HG03139 (cell line): ENCODE results near the gene HIVEP1.
"Not testable (repeated sequence)": the region's sequence is repeated elsewhere in the genome, so short reads cannot be mapped to it uniquely, and the experiment has no call there.

Experiments
- ATAC-seq: cut with Tn5 transposase; IDR thresholded peaks from one replicate; pipeline ENCODE4 v1.9.1; 2021; ENCODE audit not compliant: unreplicated experiment

HIVEP1 gene

GRCh38 chr6:12082368-12082767 is 70.3 kb downstream of the HIVEP1 start:
- ATAC-seq: no peak

- ATAC-seq: no peak
These were observed 71.2 kb downstream of the HIVEP1 start for GRCh38 chr6:12083302-12083701.

DNA sequence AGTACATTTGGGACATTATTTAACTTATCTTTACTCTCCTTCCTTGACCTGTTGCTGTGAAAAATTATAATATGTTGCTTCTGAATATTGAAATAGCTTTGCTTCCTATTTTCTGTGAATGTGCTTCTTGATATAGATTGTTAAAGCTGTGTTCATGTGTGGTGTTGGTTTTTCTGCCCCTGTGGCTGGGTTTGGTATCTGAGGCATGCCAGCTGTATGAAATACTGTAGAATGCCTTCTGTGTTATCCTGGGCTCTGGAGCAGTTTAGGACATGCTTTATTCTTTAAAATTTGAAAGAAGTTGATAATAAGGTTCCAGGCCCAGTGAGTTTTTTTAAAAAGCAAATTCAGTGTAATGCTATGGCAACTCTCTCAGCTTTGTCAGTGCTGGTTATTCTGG is 71.7 kb downstream of the HIVEP1 start:
- no peak for ATAC-seq

DNA sequence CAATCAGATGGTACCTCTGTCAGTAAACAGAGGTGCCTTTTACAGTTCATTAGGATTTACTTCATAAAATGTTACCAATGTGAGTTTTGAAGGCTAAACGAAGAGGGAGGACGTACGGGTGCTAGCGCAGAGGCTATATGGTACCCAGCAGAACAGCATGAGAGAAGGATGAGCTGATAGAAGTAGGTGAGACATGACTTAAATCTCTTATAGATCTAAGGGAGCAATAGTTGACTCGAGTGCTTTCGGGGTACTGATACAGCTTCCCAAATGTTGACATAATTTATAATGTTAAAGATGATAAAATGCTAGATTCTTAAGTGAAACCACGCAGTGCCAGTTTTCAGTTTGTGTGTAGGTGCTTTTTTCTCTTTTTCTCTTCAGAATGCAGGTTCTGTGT is 72.6 kb downstream of the HIVEP1 start:
- ATAC-seq: no peak

DNA sequence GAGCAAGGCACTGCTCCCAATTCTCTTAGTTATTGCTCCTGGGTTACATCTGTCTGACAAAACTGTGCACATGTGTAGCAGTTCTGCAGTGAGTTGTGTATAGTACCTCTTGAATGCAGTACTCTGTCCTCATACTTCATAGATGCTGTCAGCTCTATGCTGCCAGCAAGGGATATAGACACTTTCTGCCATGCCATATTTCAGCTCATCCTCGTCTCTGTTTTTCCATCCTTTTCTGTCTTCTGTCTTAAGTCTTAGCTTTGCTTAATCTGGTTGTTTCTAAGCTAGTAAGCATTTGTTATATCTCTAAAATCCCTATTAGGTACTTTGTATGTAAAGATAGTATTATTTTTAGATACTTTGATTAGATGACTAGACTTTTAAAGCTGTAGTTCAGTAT is 76.4 kb downstream of the HIVEP1 start:
- ATAC-seq: no peak

DNA sequence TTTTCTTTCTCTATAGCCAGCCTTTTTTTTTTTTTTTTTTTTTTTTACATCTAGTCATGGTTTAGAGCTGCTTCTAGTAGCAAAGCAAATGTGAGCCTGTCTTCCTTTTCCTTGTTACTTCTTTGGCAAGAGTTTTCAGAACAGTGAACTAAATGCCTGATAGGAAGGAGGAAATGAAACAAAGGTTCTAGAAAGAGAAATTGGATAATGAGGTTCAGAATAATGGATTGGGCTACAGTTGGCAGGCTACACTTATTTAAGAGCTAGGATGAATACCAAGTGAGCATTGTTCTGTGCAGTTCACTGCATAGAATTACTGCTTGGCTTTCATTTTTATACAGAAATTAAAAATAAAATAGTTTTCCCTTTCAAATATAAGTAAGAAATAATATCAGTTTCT is 78.6 kb downstream of the HIVEP1 start:
- no peak for ATAC-seq

DNA sequence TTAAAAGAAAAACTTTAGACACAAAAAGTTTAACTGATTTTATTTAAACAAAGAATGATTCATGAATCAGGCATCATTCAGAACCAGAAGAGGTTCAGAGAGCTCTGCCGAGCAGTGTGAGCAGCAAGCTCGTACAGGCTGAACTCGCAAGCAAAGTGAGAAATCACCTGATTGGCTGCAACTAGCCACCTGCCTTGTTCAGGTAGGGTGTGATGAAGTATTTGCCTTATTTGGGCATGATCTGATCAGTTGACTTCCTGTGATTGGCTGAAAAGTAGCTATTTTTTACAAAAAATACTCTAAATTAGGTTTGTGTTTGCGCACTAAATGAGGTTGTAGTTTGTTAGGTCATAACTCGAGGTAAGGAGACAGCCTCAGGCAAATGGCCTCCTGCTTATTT is 80.7 kb downstream of the HIVEP1 start:
- ATAC-seq: no peak

GRCh38 chr6:12094689-12095088 is 82.6 kb downstream of the HIVEP1 start:
- ATAC-seq: no peak

DNA sequence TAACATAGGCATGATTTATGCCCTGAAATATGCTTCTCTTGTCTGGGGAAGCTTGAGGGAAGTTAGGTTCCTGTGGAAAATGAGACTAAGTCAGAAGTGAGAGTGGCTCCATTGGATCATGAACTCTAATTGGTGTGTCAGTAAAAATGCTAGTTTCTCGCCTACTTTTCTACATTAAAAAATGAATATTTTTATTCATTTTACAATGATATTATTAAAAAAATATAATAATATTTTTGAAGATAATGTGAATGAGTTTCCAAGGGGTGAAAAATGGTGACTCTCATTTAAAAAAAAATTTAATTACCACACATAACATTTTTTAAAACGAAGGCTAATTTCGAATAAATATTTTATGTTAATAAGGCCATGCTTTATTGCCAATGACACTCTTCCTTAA is 84.2 kb downstream of the HIVEP1 start:
- ATAC-seq: no peak

DNA sequence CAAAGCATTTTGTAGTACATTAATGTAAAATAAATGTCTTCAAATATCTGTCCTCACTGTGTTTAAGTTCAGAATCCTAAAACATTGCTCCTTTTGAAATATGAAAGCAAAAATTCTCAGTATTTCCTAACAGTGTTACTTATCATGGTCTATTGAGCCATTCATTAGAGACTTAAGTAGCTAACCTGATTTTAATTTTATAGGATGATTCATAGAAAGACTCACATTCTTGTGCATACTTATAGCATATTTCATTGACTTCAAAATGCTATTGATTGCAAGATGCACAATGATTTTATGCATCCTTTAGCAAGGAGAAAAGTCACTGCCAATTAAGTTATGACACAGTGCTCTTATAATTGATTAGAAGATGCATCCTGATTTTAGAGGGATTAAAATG is 85.7 kb downstream of the HIVEP1 start:
- ATAC-seq: no peak

- no peak for ATAC-seq
These were observed 87.7 kb downstream of the HIVEP1 start for GRCh38 chr6:12099623-12100338.

DNA sequence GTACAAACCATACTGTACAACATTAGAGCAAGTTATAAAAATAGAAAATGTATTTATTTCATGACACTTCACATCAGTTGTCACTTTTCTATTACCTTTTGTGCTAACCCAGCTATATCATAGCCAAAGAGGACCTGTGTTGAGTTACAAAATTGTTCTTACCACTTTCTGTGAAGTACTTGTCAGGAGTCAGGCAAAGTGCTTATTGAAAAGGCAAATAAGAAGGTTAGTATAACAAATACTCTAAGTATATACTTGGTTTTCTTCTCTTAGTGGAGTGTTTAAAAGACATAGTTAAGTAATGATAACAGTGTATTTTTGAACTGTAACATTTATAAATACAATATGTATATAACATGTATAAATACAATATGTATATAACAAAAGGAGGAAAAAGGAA is 88.9 kb downstream of the HIVEP1 start:
- no peak for ATAC-seq

GRCh38 chr6:12101653-12102312 is 89.7 kb downstream of the HIVEP1 start:
- no peak for ATAC-seq

DNA sequence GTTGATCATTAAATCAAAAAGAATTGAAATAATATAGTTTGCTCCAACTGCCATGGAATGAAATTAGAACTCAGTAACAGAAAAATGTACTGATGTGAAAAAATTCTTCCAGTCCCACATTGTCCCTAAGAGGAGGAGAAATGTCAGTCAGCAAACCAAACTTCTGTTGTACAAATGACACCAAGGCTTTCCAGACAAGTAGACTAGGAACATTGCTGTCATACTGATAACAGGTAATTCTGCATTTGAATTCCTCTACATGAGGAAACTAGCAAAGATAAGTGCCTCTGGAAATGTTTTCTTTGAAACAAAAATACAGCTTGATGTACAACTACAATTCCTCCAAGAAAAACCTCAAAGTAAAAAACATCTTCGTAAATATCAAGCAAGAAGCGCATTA is 90.2 kb downstream of the HIVEP1 start:
- no peak for ATAC-seq

DNA sequence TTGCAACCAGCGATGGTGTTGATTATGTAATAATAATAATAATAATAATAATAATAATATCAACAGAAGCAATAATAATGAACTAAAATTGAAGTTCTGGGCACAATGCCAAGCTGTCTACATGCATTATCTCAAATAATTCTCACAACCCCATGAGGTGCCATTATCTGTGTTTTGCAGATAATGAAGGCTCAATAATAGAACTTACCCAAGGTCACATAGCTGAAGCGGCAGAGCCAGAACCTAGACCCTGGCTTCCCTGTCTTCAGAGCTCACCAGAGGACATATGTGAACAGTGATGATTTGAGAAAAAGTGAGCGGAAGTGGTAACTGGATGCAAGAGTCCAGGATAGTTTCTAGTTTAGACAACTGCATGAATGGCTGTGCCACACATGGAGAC is 91.0 kb downstream of the HIVEP1 start:
- ATAC-seq: no peak

GRCh38 chr6:12105271-12105670 is 93.2 kb downstream of the HIVEP1 start:
- no peak for ATAC-seq

- ATAC-seq: not testable (repeated sequence)
These were observed 96.3 kb downstream of the HIVEP1 start for GRCh38 chr6:12108376-12108775.

GRCh38 chr6:12110523-12111362 is 98.6 kb downstream of the HIVEP1 start:
- no peak for ATAC-seq

DNA sequence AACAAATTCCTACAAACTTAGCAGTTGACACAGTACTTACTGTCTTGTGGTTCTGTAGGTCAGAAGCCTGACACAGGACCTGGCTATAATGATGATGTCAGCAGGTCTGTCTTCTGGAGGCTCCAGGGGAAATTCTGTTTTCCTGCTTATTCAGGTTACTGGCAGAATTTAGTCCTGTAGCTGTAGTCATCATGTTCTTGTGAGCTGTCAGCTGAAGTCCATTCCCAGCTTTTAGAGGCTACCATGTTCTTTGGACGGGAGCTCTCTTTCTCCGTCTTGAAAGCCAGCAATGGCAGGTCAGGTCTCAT is 99.2 kb downstream of the HIVEP1 start:
- no peak for ATAC-seq

- ATAC-seq: no peak
These were observed 100.6 kb downstream of the HIVEP1 start for GRCh38 chr6:12112540-12113189.

- ATAC-seq: no peak
These were observed 101.1 kb downstream of the HIVEP1 start for GRCh38 chr6:12113190-12113577.

DNA sequence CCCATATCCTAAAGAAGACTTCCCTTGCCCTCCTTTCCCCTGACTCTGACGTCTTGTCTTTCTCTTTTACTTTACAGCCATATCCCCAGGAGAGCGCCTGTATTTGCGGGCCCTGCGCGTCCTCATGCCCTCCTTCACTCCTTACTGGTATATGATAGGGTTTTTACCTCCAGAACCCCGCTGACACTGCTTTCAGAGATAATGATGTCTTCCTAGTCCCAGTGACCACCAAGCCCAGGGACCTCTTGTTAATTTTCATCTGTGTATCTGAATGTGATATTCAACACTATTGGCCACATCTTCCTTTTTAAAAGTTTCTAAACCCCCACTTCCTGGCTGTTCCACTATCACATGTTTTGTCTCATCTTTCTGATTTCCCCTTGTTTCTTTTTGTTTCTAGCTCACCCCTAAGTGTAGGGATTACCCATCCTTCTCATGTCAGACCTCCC is 102.0 kb downstream of the HIVEP1 start:
- ATAC-seq: peak; percentile 36
